Adrenal gland (tissue), 5 donors: ENCODE data around the gene PTCSC3.

Experiments used
- CTCF ChIP-seq, 6 experiments: fragments of 450-650 bp in 4 of 6; fragments of 200-600 bp in 2 of 6; sonication (generic) in 1 of 6; IDR thresholded peaks; 1 replicate in 5 of 6; 2 replicates in 1 of 6; pipeline versions ENCODE4 v1.5.1 to v1.8.0; 2016 to 2021; ENCODE audit warnings: antibody characterized with exemption in 6 of 6, mild to moderate bottlenecking in 2 of 6, moderate library complexity in 1 of 6
- POLR2A ChIP-seq, 2 donors: fragments of 450-650 bp; IDR thresholded peaks; one replicate each; pipeline ENCODE4 v1.6.1; 2017; ENCODE audit warnings: antibody characterized with exemption in 2 of 2, mild to moderate bottlenecking in 2 of 2, moderate library complexity in 1 of 2
- donor health status: DM: no; HTN: no; CAD: no.

GRCh38 chr14:36177489-36177888 is 967 bp upstream of the PTCSC3 start:
- no peak for TF ChIP-seq CTCF (IDR thresholded peaks at IDR 0.05)
- TF ChIP-seq POLR2A (IDR thresholded peaks at IDR 0.05): no peak
